B cell (primary cell): Measurements from ENCODE around the gene MRPL47.

Experiments used
- EZH2 ChIP-seq: IDR thresholded peaks from 2 replicates; pipeline ENCODE4 v1.6.1; 2012; ENCODE audit warnings: borderline replicate concordance, low read depth, mild to moderate bottlenecking, moderate library complexity, low read length; ENCODE audit not compliant: insufficient read depth, poor library complexity, severe bottlenecking
- TF ChIP-seq, protein P1 (sequence below): fragments of 200-600 bp; IDR thresholded peaks from one replicate; pipeline ENCODE4 v1.8.0; 2022; ENCODE audit warnings: antibody characterized with exemption, mild to moderate bottlenecking

DNA sequence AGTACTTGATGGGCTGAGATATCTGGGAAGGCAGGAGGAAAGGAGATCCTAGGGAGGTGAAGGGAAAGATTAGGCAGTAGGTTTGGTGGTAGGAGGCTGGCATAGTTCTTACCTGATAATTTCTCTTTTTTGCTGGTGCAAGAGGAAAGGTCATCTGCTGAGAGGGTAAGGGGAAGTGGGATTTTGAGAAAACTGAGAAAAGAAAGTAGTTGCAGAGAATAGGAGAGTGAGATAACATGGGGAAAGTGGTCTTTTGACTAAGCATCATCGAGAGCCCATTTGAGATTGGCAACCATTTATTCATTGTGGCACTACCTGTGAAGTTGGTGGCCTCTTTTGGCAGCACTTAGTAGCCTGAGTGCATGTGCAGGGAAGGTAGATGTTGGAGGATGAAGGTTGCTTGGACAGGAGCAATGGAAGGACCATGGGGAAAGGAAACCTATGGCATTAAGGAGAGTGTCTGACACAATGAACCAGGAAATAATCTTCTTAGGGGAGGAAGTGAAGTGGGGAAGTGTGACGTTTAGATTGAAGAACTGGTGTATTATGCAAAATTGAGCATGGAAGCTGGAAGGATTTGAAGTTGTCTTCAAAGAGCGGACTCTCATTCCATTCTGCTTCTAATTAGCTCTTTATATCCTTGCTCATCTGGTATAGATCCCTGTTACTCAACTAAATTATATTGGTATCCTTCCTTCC, 26.5 kb upstream of the MRPL47 start:
- TF ChIP-seq, protein P1, sequence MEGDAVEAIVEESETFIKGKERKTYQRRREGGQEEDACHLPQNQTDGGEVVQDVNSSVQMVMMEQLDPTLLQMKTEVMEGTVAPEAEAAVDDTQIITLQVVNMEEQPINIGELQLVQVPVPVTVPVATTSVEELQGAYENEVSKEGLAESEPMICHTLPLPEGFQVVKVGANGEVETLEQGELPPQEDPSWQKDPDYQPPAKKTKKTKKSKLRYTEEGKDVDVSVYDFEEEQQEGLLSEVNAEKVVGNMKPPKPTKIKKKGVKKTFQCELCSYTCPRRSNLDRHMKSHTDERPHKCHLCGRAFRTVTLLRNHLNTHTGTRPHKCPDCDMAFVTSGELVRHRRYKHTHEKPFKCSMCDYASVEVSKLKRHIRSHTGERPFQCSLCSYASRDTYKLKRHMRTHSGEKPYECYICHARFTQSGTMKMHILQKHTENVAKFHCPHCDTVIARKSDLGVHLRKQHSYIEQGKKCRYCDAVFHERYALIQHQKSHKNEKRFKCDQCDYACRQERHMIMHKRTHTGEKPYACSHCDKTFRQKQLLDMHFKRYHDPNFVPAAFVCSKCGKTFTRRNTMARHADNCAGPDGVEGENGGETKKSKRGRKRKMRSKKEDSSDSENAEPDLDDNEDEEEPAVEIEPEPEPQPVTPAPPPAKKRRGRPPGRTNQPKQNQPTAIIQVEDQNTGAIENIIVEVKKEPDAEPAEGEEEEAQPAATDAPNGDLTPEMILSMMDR, result no peak
- TF ChIP-seq EZH2, result no peak
